ENCODE results near the gene RITA1. TPM values are rescaled to one million over a fixed set of nuclear protein-coding genes. Genes with fewer than 3 reads are reported as not detected.

Gene RITA1
- total RNA-seq, 1 donor from 2014 or later, result 18.2 TPM

- DNase-seq (no peak), ATAC-seq (ENCODE audit: low read depth) (no peak)
- H3K4me1 Mint-ChIP-seq, result peaks cover 15% of the 10 kb centered on the region
- no peak overlapping the region for H3K4me3 Mint-ChIP-seq
- H3K27ac Mint-ChIP-seq, result no peak overlapping the region
- H3K36me3 Mint-ChIP-seq (ENCODE audit: low read depth), result peaks cover 41% of the 10 kb centered on the region
- no peaks in the 10 kb centered on the region for H3K27me3 Mint-ChIP-seq
- no peaks in the 10 kb centered on the region for H3K9me3 Mint-ChIP-seq
- TF ChIP-seq CTCF (IDR thresholded peaks at IDR 0.05), result no peak
- intact Hi-C loops (cut with micrococcal nuclease), result no loop called here
- ChIA-PET CTCF (no interaction called here), POLR2A (no interaction called here)
These were observed 5.7 kb downstream of the RITA1 start for GRCh38 chr12:113191227-113191626.

- intact Hi-C loops (cut with micrococcal nuclease), result no loop called here
- TF ChIP-seq CTCF (IDR thresholded peaks at IDR 0.05), result no peak
- H3K36me3 Mint-ChIP-seq (ENCODE audit: low read depth), result peaks cover 32% of the 10 kb centered on the region
- ChIA-PET POLR2A (interaction anchor here (2.4 to 5.3 kb wide), 4 partner anchors 10 to 36 kb away, joined by 8 to 43 read pairs (median 28); partner anchors contain the start of genes DDX54, RITA1 and TPCN1), CTCF (interaction anchor here (1.1 to 3.8 kb wide), 5 partner anchors 9 to 230 kb away, joined by 3 to 44 read pairs (median 4); partner anchors contain the start of genes DDX54 and RITA1)
- H3K9me3 Mint-ChIP-seq, result no peaks in the 10 kb centered on the region
- H3K27me3 Mint-ChIP-seq, result no peaks in the 10 kb centered on the region
- H3K27ac Mint-ChIP-seq, result no peak overlapping the region
- H3K4me1 Mint-ChIP-seq, result peaks cover 15% of the 10 kb centered on the region
- ATAC-seq (ENCODE audit: low read depth) (no peak), DNase-seq (no peak)
- no peak overlapping the region for H3K4me3 Mint-ChIP-seq
These were observed 9.5 kb downstream of the RITA1 start for GRCh38 chr12:113194971-113195391.

- ATAC-seq (ENCODE audit: low read depth), result no peak
- DNase-seq, result no peak
- Mint-ChIP-seq H3K9me3 (no peaks in the 10 kb centered on the region), H3K27me3 (no peaks in the 10 kb centered on the region), H3K4me1 (peaks cover 15% of the 10 kb centered on the region), H3K36me3 (ENCODE audit: low read depth) (peaks cover 26% of the 10 kb centered on the region), H3K4me3 (no peak overlapping the region), H3K27ac (no peak overlapping the region)
- POLR2A ChIA-PET, result interaction anchor here (2.4 to 5.3 kb wide), 4 partner anchors 10 to 35 kb away, joined by 8 to 43 read pairs (median 28); partner anchors contain the start of genes DDX54, RITA1 and TPCN1
- TF ChIP-seq CTCF (IDR thresholded peaks at IDR 0.05), result no peak
- CTCF ChIA-PET, result interaction anchor here (1.1 to 3.8 kb wide), 5 partner anchors 10 to 230 kb away, joined by 3 to 44 read pairs (median 4); partner anchors contain the start of genes DDX54 and RITA1
- intact Hi-C loops (cut with micrococcal nuclease), result no loop called here
These were observed 10.1 kb downstream of the RITA1 start for GRCh38 chr12:113195598-113195997.

DNA sequence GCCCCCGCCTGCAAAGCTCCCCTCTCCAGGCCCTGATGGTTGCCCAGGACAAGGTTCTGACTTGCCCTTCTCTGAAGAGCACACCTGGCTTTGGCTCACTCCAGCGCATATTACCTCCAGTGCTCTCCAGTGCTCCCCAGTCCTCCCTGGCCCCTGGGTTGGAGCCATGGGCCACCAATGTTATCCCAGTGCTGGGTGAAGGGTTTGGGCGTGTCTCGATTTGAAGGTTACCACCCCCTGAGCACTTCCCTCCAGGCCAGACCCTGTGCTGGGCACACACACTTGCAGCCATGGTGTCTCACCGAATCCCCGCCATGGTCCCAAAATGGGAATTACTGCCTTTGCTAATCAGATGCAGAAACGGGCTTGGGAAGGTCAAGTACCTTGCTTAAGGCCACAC lies 11.1 kb downstream of the RITA1 start:
- peaks cover 16% of the 10 kb centered on the region for H3K36me3 Mint-ChIP-seq (ENCODE audit: low read depth)
- intact Hi-C loops (cut with micrococcal nuclease), result loop anchor here (2.0 kb wide), 2 partner anchors 66 to 138 kb away; partner anchors contain the start of gene SLC8B1
- ChIA-PET POLR2A (interaction anchor here (1.2 to 5.3 kb wide), 8 partner anchors 9 to 64 kb away, joined by 3 to 43 read pairs (median 28); partner anchors contain the start of genes DDX54, RITA1 and TPCN1), CTCF (interaction anchor here (1.1 to 3.8 kb wide), 6 partner anchors 11 to 266 kb away, joined by 3 to 44 read pairs (median 8); a partner anchor contains a TSS)
- TF ChIP-seq CTCF (IDR thresholded peaks at IDR 0.05), result no peak
- peaks cover 15% of the 10 kb centered on the region for H3K4me1 Mint-ChIP-seq
- H3K9me3 Mint-ChIP-seq, result no peaks in the 10 kb centered on the region
- H3K4me3 Mint-ChIP-seq, result no peak overlapping the region
- H3K27me3 Mint-ChIP-seq, result no peaks in the 10 kb centered on the region
- DNase-seq (no peak), ATAC-seq (ENCODE audit: low read depth) (no peak)
- H3K27ac Mint-ChIP-seq, result no peak overlapping the region

GRCh38 chr12:113196990-113197389 lies 11.5 kb downstream of the RITA1 start:
- no peak for TF ChIP-seq CTCF (IDR thresholded peaks at IDR 0.05)
- Mint-ChIP-seq H3K27ac (peak overlapping the region; percentile 61), H3K9me3 (no peaks in the 10 kb centered on the region), H3K4me1 (peaks cover 16% of the 10 kb centered on the region), H3K36me3 (ENCODE audit: low read depth) (peaks cover 12% of the 10 kb centered on the region), H3K27me3 (no peaks in the 10 kb centered on the region), H3K4me3 (peak overlapping the region; percentile 28)
- CTCF ChIA-PET, result interaction anchor here (0.6 to 3.8 kb wide), 10 partner anchors 8 to 265 kb away, joined by 3 to 44 read pairs (median 4); a partner anchor contains a TSS
- ATAC-seq (ENCODE audit: low read depth), result peak; percentile 99
- POLR2A ChIA-PET, result interaction anchor here (0.6 to 5.3 kb wide), 15 partner anchors 8 to 909 kb away, joined by 3 to 43 read pairs (median 7); partner anchors contain the start of genes DDX54, RITA1 and TPCN1
- DNase-seq, result peak; percentile 33
- intact Hi-C loops (cut with micrococcal nuclease), result loop anchor here (1.0 to 2.0 kb wide), 7 partner anchors 11 to 715 kb away; partner anchors contain the start of gene SLC8B1

Measured in activated B cell treated with CpG ODN at 0.5 μM for 24 hours (primary cell).